Lower leg skin (tissue), 3 donors: ENCODE measurements around the gene HOXD11.

Experiments used
- POLR2A ChIP-seq, 2 donors: fragments of 450-650 bp; IDR thresholded peaks; one replicate each; pipeline ENCODE4 v1.6.1; 2016 to 2017; ENCODE audit warnings: antibody characterized with exemption in 2 of 2, mild to moderate bottlenecking in 1 of 2, moderate library complexity in 1 of 2
- TF ChIP-seq, protein P1 (sequence below), 3 donors: fragments of 450-650 bp; IDR thresholded peaks; one replicate each; pipeline ENCODE4 v1.5.1; 2016; ENCODE audit warnings: antibody characterized with exemption in 3 of 3, mild to moderate bottlenecking in 3 of 3, moderate library complexity in 2 of 3

DNA sequence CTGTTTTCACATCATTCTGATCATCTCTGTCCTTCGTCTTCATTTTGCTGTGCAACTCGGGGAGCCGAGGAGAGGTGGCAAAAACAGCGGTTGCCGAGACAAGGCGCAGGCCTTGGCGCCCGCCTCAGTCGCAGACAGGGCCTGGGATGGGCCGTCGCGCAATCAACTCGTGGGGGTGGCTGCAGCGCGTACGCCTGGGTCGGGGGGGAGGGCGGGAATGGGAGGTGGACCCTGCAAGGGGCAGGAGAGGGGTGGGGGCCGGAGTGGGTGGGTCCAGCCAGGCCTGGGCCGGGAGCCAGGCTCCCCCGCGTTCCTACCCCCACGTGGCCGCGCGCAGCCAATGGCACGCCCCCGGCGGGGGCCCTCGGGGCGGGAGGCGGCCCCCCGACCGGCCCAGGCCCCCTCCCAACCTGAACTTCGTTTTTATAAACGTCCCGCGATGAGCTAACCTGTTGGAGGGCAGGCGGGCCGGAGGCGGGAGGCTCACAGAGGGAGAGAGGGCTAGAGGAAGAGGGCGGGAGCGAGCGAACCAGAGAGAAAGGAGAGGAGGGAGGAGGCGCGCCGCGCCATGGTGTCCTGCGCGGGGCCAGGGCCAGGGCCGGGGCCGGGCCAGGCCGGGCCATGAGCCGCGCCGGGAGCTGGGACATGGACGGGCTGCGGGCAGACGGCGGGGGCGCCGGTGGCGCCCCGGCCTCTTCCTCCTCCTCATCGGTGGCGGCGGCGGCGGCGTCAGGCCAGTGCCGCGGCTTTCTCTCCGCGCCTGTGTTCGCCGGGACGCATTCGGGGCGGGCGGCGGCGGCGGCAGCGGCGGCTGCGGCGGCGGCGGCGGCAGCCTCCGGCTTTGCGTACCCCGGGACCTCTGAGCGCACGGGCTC is 14.6 kb upstream of the HOXD11 start, which contains the start of gene HOXD13:
- TF ChIP-seq, protein P1, sequence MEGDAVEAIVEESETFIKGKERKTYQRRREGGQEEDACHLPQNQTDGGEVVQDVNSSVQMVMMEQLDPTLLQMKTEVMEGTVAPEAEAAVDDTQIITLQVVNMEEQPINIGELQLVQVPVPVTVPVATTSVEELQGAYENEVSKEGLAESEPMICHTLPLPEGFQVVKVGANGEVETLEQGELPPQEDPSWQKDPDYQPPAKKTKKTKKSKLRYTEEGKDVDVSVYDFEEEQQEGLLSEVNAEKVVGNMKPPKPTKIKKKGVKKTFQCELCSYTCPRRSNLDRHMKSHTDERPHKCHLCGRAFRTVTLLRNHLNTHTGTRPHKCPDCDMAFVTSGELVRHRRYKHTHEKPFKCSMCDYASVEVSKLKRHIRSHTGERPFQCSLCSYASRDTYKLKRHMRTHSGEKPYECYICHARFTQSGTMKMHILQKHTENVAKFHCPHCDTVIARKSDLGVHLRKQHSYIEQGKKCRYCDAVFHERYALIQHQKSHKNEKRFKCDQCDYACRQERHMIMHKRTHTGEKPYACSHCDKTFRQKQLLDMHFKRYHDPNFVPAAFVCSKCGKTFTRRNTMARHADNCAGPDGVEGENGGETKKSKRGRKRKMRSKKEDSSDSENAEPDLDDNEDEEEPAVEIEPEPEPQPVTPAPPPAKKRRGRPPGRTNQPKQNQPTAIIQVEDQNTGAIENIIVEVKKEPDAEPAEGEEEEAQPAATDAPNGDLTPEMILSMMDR (IDR thresholded peaks at IDR 0.05), result no peak
- no peak for TF ChIP-seq POLR2A (IDR thresholded peaks at IDR 0.05)
